GM19452 (cell line): ENCODE measurements around the gene ZNF382.

Experiments
- ATAC-seq: cut with Tn5 transposase; IDR thresholded peaks from one replicate; pipeline ENCODE4 v1.9.1; 2021; ENCODE audit not compliant: unreplicated experiment

ZNF382 gene

DNA sequence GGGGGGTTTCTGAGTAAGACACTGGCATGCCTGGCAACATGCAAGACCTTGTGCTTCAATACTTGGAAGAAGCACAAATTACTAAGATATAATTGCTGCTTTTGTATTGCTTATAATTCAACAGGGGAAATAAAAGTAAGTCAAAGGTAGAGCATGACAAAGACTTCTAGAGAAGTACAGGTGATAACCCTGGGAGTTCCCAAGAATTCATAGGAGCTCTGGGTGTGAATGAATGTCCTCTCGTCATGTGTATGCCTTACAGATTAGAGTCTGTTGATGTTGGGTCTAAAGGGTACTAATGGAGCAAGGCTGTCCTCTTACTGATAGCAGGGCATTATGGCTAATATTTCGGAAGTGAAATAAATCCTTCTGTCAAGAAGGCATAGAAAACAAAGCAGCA, 69.1 kb downstream of the ZNF382 start:
- no peak for ATAC-seq

DNA sequence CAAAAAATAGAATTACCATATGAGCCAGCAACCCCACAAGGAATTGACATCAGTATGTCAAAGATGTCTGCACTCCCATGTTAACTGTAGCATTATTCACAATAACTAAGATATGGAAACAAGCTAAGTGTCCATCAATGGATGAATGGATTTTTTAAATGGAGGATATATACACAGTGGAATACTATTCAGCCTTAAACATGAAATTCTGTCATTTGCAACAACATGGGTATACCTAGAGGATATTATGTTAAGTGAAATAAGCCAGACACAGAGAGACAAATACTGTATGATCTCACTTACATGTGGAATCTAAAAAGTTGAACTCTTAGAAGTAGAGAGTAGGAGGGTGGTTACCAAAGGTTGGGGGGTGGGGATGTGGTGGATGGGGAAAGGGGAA, 74.3 kb downstream of the ZNF382 start:
- ATAC-seq, result no peak
